ENCODE measurements around the gene MYCBPAP. TPM values are rescaled to one million over a fixed set of nuclear protein-coding genes. Genes with fewer than 3 reads are reported as not detected.

Gene MYCBPAP
- total RNA-seq, 3 donors from 2014 or later = 0.66 to 1.9 (median 1.3) TPM

GRCh38 chr17:50542795-50543774 lies 34.8 kb downstream of the MYCBPAP start:
- no peaks in the 10 kb centered on the region for H3K9me3 ChIP-seq
- H3K27ac ChIP-seq = peak overlapping the region; percentile 67 to 82
- TF ChIP-seq CTCF (IDR thresholded peaks at IDR 0.05) (no peak), POLR2A (IDR thresholded peaks at IDR 0.05) (no peak), POLR2AphosphoS5 (IDR thresholded peaks at IDR 0.05) (no peak)
- H3K36me3 ChIP-seq = no peaks in the 10 kb centered on the region
- H3K4me1 ChIP-seq = peaks cover 0 to 3% of the 10 kb centered on the region in 2 donors
- DNase-seq (ENCODE audit: low spot score in 2 of 2) = peak; percentile 71 to 87
- intact Hi-C loops (cut with DNase I; ENCODE audit: low total_unique reads) = loop anchor here (10.0 kb wide), 1 partner anchor 302 kb away; no protein-coding TSS in a partner anchor
- no peaks in the 10 kb centered on the region for H3K27me3 ChIP-seq
- peak overlapping the region in 2 of 3 donors; percentile 62 to 69 for H3K4me3 ChIP-seq

- Histone ChIP-seq H3K36me3 (no peaks in the 10 kb centered on the region), H3K9me3 (no peaks in the 10 kb centered on the region), H3K4me1 (peaks cover 0 to 3% of the 10 kb centered on the region in 2 donors), H3K27me3 (no peaks in the 10 kb centered on the region), H3K4me3 (no peak overlapping the region), H3K27ac (no peak overlapping the region)
- DNase-seq (ENCODE audit: low spot score in 2 of 2) = no peak
- intact Hi-C loops (cut with DNase I; ENCODE audit: low total_unique reads) = loop anchor here (10.0 kb wide), 1 partner anchor 300 kb away; no protein-coding TSS in a partner anchor
- TF ChIP-seq POLR2AphosphoS5 (IDR thresholded peaks at IDR 0.05) (no peak), POLR2A (IDR thresholded peaks at IDR 0.05) (no peak), CTCF (IDR thresholded peaks at IDR 0.05) (no peak)
Observed at GRCh38 chr17:50544516-50544915, 36.3 kb downstream of the MYCBPAP start.

- H3K4me3 ChIP-seq = no peak overlapping the region
- H3K36me3 ChIP-seq = no peaks in the 10 kb centered on the region
- no peak for TF ChIP-seq CTCF (IDR thresholded peaks at IDR 0.05)
- no peak for TF ChIP-seq POLR2A (IDR thresholded peaks at IDR 0.05)
- no peak for TF ChIP-seq POLR2AphosphoS5 (IDR thresholded peaks at IDR 0.05)
- H3K27ac ChIP-seq = no peak overlapping the region
- no peaks in the 10 kb centered on the region for H3K27me3 ChIP-seq
- peaks cover 0 to 3% of the 10 kb centered on the region in 2 donors for H3K4me1 ChIP-seq
- intact Hi-C loops (cut with DNase I; ENCODE audit: low total_unique reads) = loop anchor here (10.0 kb wide), 1 partner anchor 299 kb away; no protein-coding TSS in a partner anchor
- no peak for DNase-seq (ENCODE audit: low spot score in 2 of 2)
- H3K9me3 ChIP-seq = no peaks in the 10 kb centered on the region
Observed at GRCh38 chr17:50545311-50545710, 37.1 kb downstream of the MYCBPAP start.

- H3K4me1 ChIP-seq = peaks cover 0 to 3% of the 10 kb centered on the region in 2 donors
- no peaks in the 10 kb centered on the region for H3K9me3 ChIP-seq
- DNase-seq (ENCODE audit: low spot score in 2 of 2) = no peak
- peak overlapping the region; percentile 26 to 86 for H3K27ac ChIP-seq
- TF ChIP-seq CTCF (IDR thresholded peaks at IDR 0.05) = no peak
- H3K27me3 ChIP-seq = no peaks in the 10 kb centered on the region
- peak overlapping the region; percentile 65 to 81 (median 72) for H3K4me3 ChIP-seq
- intact Hi-C loops (cut with DNase I; ENCODE audit: low total_unique reads) = loop anchor here (10.0 kb wide), 1 partner anchor 298 kb away; no protein-coding TSS in a partner anchor
- H3K36me3 ChIP-seq = no peaks in the 10 kb centered on the region
Observed at GRCh38 chr17:50546701-50547034, 38.4 kb downstream of the MYCBPAP start.
